ENCODE results near the gene UGT1A5.
A peak's percentile ranks its signal among the peaks of the same experiment; 100 is the strongest.
"Not testable (repeated sequence)": the region's sequence is repeated elsewhere in the genome, so short reads cannot be mapped to it uniquely, and the experiment has no call there.

Gene UGT1A5

DNA sequence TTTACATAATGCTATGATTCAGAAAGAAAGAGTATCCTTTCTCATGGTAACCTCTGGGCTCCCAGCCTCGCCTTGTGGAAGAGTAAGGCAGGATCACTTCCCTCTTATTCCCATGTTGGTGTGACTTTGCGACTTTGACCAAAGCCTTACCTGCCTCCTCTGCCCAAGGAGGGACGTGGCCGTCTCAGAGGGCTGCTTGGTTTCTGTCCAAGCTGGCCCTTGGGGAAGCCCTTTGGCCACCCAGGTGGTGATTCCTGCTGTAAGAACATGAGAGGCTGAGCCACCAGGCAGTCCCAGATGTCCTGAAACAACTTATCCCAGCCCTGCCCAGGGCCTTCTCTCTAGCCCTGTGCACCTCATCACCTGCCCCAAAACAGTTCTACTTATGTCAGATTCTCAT lies 14.0 kb upstream of the UGT1A5 start:
- DNase-seq = no peak

DNA sequence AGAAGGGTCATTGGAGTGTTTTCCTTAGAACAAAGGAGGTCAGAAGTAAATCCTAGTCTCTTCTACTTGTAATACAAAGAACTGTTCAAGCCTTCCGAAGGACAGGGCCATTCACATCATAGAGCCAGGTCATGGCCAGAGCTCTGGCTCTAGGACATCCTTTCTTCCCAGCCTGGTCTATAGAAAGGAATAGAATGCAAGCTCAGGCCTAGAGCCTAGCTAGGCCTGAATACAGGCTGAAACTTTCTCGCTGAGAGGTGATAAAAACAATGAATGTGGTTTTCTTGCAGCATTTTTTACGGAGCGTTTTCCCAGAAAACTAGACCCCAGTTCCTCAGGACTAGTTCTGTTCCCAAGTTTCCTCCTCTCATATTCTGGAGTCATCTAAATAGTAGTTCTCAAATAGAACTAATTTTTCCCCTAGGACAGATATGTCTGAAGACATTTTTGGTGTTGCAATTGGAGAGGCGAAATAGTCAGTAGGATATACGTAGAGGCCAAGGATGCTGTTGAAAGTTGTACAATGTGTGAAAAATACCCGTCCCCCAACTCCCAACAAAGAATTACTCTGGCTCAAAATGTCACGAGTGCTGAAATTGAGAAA lies 13.2 kb upstream of the UGT1A5 start:
- DNase-seq = no peak

DNA sequence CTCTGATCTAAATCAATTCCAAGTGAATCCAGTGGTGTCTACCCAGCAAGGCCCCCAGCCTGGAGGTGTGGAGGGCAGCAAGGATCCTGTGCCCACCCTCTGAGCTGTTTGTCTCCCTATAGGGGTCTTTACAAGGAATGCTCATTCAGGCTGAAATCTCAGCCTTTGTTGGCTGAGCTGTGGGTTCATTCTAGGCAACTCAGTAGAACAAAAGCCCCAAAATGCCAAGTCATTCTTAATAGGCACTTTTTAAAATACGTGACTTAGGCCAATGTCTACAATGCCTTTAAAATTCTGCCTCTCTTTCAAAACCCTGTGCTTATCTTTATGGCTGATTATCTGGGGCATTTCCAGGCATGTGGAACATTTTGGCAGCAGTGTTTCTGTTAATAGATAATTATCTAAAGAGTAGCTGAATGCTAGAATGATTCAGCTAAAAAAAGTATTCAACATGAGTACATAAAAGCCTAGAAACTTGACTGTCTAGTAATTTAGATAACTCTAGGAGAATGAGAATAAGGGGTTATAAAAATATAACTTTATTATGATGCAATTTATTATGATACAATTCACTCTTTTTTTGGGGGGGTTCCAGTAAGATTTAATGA lies 12.6 kb upstream of the UGT1A5 start:
- no peak for DNase-seq

DNA sequence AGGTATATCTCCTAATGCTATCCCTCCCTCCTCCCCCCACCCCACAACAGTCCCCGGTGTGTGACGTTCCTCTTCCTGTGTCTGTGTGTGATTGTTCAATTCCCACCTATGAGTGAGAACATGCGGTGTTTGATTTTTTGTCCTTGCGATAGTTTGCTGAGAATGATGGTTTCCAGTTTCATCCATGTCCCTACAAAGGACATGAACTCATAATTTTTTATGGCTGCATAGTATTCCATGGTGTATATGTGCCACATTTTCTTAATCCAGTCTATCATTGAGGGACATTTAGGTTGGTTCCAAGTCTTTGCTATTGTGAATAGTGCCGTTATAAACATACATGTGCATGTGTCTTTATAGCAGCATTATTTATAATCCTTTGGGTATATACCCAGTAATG lies 11.9 kb upstream of the UGT1A5 start:
- not testable (repeated sequence) for DNase-seq

DNA sequence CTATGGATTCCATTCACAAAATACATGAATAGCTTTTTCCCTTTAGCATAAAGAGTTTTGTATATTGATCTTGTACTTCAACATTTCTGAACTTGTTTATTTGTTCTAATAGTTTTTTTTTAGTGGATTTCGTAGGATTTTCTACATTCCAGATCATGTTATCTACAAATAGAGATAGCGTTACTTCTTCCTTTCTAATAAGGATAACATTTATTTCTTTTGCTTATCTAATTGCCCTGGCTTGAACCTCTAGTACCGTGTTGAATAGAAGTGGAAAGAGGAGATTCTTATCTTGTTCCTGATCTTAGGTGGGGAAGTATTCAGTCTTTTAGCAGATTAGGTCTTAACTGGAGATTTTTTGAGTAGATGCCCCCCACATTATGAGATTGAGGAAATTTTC lies 10.5 kb upstream of the UGT1A5 start:
- DNase-seq = no peak

DNA sequence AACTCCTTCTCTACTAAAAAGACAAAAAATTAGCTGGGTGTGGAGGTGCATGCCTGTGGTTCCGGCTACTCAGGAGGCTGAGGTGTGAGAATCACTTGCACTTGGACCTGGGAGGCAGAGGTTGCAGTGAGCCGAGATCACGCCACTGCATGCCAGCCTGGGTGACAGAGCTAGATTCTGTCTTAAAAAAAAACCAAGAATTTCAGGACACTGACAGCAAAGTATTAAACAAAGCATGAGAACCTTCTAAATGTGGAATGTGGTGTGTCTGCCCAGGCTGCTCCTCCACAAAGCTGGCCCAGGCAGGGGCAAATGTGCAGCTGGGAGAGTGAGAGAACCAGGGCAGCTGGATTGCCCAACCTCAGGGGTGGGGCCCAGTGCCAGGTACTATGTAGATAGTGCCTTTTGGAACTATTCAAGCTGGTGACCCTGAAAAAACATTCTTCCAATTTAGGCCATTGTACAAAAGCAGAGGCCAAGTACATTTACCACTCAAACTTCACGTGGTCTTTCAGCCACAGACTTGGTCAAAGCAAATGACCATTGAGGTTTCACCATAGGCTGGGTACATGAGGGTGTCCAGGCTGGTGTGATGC lies 6.7 kb upstream of the UGT1A5 start:
- DNase-seq = no peak

DNA sequence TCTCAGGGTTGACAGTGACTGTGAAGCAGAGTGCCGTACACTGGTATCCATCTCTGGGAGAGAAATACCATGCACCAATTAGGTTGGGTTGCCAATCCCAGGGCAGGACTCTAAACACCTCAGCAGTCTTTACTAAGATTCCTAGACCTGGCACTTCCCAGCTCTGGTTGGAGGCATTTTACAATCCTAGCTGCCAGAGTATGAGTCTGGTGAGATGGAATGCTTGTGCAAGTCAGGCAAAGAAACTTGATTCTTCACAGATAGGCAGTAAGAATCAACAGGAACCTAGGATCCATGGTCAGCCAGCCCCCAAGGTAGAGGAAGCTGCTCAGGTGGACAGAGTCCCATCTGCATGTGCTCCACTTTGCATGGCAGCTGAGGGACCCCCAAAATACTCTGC lies 6.0 kb upstream of the UGT1A5 start:
- DNase-seq = no peak

DNA sequence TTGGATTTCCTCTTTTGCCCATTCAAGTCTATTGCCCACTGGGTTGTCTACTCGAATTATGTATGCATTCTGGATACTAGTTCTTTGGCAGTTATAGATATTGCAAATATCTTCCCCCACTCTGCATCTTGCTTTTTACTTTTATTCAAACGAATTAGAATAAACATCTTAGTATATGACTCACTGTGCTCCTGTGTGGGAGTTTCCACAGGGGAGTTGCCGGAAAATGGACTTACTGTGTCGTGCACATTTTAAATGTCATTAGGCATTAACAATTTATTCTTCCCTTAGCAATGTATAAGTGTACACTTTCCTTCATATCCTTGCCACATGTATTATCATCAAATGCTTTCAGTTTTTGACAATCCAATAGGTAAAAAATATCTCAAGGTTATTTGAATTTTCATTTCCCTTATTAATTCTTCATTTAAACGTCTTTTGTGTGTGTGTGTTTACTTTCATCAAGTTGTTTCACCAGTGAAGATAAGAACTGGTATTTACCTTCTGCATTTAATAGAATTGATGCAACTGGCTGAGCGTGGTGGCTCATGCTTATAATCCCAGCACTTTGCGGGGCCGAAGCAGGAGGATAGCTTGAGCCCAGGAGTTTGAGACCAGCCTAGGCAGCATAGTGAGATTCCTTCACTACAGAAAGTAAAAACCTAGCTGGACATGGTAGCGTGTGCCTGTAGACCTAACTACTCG lies 4.6 kb upstream of the UGT1A5 start:
- DNase-seq = no peak

DNA sequence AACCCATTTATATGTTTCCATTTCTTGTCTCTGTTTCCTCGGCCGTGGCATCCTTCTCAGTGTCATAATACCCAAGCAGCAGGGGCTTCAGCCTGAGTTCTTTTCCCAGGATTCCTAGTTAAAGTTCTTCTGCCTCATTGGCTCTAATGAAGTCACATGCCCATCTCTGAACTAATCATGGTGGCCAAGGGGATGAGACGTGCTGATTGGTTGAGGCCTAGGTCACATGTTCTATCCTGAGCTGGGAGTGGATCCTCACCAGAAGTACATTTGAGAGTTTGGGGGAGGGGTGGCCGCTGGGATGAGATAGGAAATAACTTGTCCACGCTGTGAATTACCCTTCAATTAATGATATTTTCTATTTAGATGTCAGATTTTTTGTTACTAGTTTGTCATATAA lies 3.8 kb upstream of the UGT1A5 start:
- no peak for DNase-seq

DNA sequence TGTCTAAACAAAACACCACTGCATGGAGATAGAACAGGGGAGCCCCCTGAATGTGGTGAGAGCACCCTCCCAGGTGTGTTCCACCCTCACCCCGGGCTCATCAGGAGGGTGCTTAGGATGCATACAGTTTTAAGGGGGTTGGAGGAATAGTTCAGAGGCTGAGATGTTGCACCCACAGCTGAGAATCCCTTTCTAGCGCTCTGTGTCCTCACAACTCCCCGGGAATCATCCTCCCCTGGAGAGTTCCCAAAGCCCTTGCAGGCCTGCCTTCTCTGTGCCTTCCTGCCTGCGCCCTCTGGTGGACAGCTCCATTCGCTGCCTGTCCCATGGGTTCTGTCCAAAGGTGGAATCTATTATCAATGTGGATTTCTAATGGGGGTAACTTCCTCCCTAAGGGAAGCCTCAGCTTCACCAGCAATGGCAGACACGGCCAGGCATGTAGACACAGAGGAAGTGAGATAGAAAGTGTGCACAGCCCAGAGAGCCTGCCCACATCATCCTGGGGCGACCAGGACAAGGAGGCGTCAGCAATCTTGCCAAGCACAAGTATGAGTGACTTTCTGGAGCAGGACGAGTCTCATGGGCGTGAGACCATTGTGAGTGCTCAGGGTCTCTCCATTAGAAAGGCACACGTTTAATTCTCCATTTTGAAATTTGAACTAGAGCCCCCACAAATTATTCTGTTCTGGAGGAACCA lies 1.2 kb upstream of the UGT1A5 start:
- peak; percentile 58 for DNase-seq

DNA sequence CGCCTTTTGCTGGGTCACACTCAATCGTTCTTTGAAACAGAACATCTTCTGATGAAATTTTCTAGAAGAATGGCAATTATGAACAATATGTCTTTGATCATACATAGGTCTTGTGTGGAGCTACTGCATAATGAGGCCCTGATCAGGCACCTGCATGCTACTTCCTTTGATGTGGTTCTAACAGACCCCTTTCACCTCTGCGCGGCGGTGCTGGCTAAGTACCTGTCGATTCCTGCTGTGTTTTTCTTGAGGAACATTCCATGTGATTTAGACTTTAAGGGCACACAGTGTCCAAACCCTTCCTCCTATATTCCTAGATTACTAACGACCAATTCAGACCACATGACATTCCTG lies 532 bp downstream of the UGT1A5 start:
- no peak for DNase-seq

DNA sequence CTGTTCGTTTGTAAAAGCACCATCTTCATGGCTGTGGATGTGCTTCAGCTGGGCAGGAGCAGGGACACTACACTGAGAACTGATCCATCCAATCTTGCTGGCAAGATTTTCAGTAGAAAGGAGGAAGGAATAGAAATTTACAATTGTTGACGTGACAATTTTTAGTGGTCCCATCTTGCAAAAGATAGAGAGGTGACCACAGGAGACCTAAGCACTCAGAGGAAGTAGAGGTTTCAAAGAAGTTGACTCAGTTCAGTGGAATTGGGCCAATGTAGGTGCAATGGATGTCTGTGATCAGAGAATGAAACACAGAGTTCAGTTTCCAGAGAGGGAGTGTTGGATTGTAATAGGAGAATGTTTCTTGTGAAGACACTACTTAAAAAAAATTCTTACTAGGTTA lies 1.4 kb downstream of the UGT1A5 start:
- DNase-seq = no peak

DNA sequence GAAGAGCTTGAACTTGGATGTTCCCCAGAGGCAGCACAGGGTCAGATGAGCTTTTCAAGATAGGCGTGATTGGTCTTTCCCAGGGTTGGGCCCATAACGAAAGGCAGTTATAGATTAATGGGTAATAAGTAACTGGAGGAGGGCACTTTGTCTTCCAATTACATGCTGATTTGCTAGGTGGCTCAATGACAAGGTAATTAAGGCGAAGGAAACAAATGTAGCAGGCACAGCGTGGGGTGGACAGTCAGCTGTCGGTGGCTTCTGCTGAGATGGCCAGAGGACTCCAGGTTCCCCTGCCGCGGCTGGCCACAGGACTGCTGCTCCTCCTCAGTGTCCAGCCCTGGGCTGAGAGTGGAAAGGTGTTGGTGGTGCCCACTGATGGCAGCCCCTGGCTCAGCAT lies 5.8 kb downstream of the UGT1A5 start, which contains the start of gene UGT1A4:
Gene UGT1A4, plus strand, starts transcription at position 185 of the 400 bp plus-strand sequence. Its CDS starts 85 bp downstream, at position 270.
- DNase-seq = no peak

DNA sequence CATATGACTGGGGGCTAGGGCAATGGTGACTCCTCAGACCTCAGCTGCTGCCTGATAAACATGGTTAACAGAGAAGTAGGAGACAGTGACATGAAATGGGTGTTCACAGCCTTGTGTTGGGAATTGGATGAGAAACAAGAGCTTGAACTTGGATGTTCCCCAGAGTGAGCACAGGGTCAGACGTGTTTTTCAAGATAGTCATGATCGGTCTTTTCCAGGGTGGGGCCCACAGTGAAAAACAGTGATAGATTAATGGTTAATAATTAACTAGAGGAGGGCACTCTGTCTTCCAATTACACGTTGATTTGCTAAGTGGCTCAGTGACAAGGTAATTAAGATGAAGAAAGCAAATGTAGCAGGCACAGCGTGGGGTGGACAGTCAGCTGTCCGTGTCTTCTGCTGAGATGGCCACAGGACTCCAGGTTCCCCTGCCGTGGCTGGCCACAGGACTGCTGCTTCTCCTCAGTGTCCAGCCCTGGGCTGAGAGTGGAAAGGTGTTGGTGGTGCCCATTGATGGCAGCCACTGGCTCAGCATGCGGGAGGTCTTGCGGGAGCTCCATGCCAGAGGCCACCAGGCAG lies 16.1 kb downstream of the UGT1A5 start, which contains the start of gene UGT1A3:
Gene UGT1A3, plus strand, starts transcription at position 320 of the 579 bp plus-strand sequence. Its CDS starts 85 bp downstream, at position 405.
- no peak for DNase-seq

DNA sequence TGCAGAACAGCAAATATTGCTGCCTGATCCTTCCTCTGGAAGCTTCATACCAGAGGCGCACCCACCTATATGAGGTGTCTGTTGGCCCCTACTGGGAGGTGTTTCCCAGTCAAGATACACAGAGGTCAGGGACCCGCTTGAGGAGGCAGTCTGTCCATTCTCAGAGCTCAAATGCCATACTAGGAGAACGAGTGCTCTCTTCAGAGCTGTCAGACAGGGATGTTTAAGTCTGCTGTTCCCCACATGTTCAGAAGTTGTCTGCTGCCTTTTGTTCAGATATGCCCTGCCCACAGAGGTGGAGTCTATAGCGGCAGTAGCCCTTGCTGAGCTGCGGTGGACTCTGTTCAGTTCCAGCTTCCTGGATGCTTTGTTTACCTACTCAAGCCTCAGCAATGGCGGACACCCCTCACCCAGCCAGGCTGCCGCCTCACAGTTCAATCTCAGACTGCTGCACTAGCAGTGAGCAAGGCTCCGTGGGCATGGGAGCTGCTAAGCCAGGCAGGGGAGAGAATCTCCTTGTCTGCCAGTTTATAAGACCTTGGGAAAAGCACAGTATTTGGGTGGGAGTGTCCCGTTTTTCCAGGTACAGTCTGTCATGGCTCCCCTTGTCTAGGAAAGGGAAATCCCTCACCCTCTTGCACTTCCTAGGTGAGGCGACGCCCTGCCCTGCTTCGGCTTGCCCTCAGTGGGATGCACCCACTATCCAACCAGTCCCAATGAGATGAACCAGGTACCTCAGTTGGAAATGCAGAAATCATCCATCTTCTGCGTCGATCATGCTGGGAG lies 24.4 kb downstream of the UGT1A5 start:
- not testable (repeated sequence) for DNase-seq

DNA sequence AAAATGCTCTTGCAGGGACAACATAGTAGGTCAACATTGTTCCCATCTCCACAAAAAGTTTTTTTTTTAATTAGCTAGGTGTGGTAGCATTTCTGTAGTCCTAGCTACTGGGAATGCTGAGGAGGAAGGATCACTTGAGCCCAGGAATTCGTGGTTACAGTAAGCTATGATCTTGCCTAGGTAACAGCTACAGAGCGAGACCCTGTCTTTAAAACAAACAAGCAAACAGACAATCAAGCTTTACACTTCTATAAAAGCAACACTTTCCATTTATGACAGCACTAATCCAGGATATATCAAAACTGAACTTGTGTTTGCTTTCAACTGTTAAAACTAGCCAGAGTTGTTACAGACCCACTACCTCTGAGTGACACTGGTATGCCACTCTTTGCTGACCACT lies 28.2 kb downstream of the UGT1A5 start:
- no peak for DNase-seq

DNA sequence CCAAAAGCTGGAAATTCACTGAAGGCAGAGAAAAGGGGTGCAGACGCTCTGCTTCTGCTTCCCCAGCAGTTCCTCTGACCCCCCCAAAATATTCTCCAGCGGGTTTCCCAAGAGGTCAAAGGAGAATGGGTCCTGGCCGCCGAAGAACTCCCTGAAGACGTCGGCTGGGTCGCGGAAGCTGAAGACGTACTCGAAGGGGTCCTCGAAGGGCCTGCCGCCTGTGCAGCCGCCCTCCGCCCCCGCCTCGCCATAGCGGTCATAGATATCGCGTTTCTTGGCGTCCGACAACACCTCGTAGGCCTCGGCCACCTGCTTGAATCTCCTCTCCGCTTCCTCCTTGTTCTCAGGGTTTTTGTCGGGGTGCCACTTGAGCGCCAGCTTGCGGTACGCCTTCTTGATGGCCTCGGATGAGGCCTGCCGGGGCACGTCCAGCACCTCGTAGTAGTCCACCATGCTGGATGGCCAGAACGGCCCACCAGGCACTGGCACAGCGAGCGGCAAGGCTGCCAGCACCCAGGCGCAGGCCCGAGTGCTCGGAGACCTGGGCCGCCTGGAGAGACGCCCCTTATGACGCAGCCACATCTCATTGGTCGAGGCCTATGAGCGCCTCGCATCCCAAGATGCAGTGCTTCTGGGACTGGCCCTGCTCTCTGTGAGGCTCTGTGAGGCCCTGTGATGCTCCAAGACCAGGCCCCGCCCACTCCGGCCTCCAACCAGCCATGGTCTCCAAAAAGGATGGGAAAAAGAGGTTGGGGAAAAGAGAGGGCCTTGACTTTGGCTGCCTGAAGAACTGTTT lies 31.0 kb downstream of the UGT1A5 start:
- DNase-seq = no peak

DNA sequence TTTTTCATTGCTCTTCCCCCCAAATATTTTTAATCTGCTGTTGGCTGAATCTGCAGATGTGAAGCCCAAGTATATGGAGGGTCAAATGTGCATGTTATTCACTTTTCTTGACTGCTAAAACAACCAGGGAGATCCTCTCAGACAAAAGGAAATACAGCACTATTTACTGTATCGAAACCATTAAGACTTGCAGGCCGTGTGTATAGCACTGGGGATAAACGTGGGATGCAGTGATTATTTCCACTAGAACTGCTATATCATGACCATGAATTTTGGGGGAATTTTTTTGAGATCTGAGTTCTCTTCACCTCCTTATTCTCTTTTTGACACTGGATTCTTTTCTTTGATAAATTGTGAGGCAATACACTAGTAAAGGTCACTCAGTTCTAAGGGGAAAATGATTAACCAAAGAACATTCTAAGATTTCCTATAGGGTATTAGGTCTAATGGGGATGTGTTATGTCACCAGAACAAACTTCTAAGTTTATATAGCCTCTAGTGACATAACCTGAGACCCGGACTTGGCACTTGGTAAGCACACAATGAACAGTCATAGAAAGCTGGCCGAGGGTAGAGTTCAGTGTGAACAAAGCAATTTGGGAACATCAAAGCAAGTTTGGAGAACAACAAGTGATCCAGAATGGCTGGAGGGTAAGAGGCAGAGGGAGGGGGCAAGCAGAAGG lies 32.5 kb downstream of the UGT1A5 start:
- DNase-seq = no peak

DNA sequence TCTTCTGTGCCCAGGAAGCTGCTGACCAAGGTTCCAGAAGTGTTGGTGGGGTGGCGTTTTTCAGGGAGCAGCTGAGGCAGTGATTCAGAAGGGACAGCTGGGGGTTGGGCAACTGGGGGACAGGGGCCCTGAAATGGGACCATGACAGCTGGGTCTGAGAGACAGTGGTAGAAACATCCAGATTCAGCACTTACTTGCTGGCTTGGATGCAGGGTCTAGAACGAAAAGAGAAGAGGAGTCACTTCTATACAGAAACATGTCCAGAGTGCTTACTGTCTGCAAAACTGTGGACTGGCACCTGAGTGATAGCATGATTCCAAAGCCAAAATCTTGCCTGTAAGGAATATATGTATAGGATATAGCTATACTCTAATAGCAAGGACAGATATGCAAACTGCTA lies 33.1 kb downstream of the UGT1A5 start:
- not testable (repeated sequence) for DNase-seq

DNA sequence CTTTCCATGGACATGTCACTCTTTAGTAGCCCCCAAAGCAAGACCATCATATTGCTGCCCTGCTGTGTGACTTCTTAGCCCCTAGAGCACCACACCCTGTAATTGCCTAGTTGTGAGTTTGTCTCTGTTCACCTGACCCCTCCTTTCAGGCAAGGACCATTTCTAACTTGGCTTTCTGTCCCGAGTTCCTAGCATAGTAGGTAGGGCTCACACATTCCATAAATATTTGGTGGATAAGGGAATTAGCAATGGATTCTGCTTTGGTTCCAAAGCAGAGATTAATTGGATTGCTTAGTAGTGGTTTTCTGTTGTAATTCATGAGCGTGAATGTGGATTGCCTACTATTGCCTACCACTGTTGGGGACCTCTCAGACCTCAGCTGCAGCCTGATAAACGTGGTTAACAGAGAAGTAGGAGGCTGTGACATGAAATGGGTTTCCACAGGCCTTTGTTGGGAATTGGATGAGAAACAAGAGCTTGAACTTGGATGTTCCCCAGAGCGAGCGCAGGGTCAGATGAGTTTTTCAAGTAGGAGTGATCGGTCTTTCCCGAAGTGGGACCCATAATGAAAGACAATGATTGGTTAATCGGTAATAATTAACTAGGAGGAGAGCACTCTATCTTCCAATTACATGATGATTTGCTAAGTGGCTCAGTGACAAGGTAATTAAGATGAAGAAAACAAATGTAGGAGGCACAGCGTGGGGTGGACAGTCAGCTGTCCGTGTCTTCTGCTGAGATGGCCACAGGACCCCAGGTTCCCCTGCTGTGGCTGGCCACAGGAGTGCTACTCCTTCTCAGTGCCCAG lies 34.0 kb downstream of the UGT1A5 start:
- DNase-seq = no peak

Measured in CD4-positive, alpha-beta T cell treated with Interleukin-12 subunit alpha and Interleukin-12 subunit beta, for 1 hour (primary cell).